Mammary epithelial cell (primary cell): ENCODE measurements around the gene IFT27.

Experiments
- CTCF ChIP-seq, 2 donors: IDR thresholded peaks in 1 of 2; conservative IDR thresholded peaks in 1 of 2; 2 replicates each; pipeline ENCODE4 v1.5.1; 2011 to 2012; ENCODE audit warnings: inconsistent platforms in 2 of 2, low read length in 2 of 2, mild to moderate bottlenecking in 2 of 2, control low read depth in 1 of 2, low read depth in 1 of 2; ENCODE audit not compliant: insufficient read depth in 1 of 2; ENCODE audit errors: extremely low read depth in 1 of 2
- EZH2 ChIP-seq: IDR thresholded peaks from 2 replicates; pipeline ENCODE4 v1.6.1; 2012; ENCODE audit warnings: low read length, inconsistent platforms, borderline replicate concordance

DNA sequence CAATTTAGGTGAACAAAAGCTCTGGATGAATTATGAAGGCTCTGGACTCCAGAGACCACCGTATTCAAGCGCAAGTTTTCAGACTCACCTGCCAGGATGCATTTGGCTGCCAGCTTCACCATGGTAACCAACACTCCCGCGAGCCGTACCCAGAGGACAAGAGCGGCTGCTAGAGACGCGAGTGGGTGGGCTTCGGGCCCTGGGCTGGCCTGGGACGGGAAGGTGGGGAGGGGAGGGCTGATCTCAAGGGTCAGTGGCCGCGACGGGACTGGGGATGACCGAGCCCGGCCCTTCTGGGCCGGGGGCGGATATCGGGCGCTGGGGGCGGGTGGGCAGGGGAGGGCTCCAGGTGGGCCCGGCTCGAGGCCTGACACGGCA lies 344 bp downstream of the IFT27 start:
- no peak for TF ChIP-seq CTCF (conservative IDR thresholded peaks at IDR 0.05 in 1 of 2, IDR thresholded peaks at IDR 0.05 in 1 of 2; ENCODE audit: extremely low read depth in 1 of 2, insufficient read depth in 1 of 2, low read depth in 1 of 2, low read length in 2 of 2)
- TF ChIP-seq EZH2 = no peak
